ENCODE measurements around the gene TICRR. TPM values are rescaled to one million over a fixed set of nuclear protein-coding genes. Genes with fewer than 3 reads are reported as not detected.
A peak's percentile ranks its signal among the peaks of the same experiment; 100 is the strongest.

TICRR gene
- total and polyA plus RNA-seq, 2 of the 8 experiments (the other 6 are each of a cell fraction or from before 2014, with no cell fraction given): 13.1 to 34.8 TPM

DNA sequence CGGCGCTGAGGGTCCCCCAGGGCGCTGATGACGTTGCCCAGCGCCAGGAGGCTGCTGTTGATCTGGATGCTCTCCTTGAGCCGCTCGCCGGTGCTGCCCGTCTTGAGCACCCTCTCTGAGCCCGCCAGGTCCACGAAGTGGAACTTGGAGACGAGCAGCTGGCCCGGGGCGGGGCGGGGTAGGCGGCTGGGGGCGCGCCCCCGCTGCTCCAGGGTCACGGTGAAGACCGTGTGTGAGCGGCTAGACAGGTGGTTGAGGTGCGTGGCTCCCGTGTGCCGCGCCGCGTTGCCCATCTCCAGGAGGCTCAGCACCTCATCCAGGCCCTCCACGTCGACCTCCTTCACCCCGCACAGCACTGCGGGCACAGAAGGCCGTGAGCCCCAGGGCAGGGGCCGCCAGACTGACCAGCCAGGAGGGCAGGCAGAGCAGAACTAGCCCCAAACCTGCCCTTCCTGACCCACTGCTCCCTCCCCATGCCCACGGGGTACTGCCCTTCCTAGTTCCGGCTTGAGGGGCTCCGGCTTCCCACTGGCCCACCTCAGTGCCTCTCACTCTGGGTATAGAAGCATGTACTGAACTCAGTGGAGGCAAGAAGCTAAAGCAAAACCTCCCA lies 73.8 kb downstream of the TICRR start:
- no peak overlapping the region for H3K18ac ChIP-seq (ENCODE audit: extremely low read depth, low read length)
- DNase-seq (ENCODE audit: low read depth in 1 of 2, low spot score in 2 of 2) (peak in 1 of 2 experiments; percentile 40), FAIRE-seq (no peak)
- H2BK12ac ChIP-seq (ENCODE audit: low read depth, low read length): no peak overlapping the region
- H3K23ac ChIP-seq (ENCODE audit: insufficient read length): no peak overlapping the region
- no peak overlapping the region for H2BK5ac ChIP-seq (ENCODE audit: low read depth, low read length)
- no peak overlapping the region for H3K56ac ChIP-seq (replicated peaks; ENCODE audit: insufficient read length, low read depth, low read length)
- H3K4me2 ChIP-seq (ENCODE audit: insufficient read depth in 1 of 2, low read depth in 2 of 2, low read length in 2 of 2): no peak overlapping the region
- peak overlapping the region; percentile 85; the same call in 1 of the 2 replicates for H4K8ac ChIP-seq (ENCODE audit: extremely low read depth, insufficient read depth, low read length)
- no peak overlapping the region for H3K27ac ChIP-seq (ENCODE audit: low read depth, low read length)
- peaks cover 0 to 17% (median 9%) of the 10 kb centered on the region in 4 experiments; a peak in 4 of 8 replicates for H3K36me3 ChIP-seq (ENCODE audit: control insufficient read depth in 2 of 4, insufficient read depth in 4 of 4, low read length in 3 of 4)
- no peak overlapping the region for H2AK5ac ChIP-seq (ENCODE audit: low read depth, low read length)
- H2AFZ ChIP-seq (ENCODE audit: low read length): no peak overlapping the region
- H2BK120ac ChIP-seq (replicated peaks; ENCODE audit: low read depth, low read length): no peak overlapping the region
- no peak overlapping the region for H3K4ac ChIP-seq (replicated peaks; ENCODE audit: insufficient read length, low read depth, low read length)
- H4K91ac ChIP-seq (replicated peaks; ENCODE audit: insufficient read length, low read length): no peak overlapping the region
- H3K27me3 ChIP-seq (replicated peaks in 1 of 4; ENCODE audit: control insufficient read depth in 3 of 4, extremely low read depth in 1 of 4, insufficient read depth in 3 of 4, low read length in 3 of 4): no peaks in the 10 kb centered on the region
- H2BK20ac ChIP-seq (ENCODE audit: low read length): no peak overlapping the region
- no peak overlapping the region for H3K4me3 ChIP-seq (ENCODE audit: extremely low read depth in 1 of 4, insufficient read depth in 2 of 4, low read depth in 3 of 4, low read length in 4 of 4)
- peaks cover 0 to 7% of the 10 kb centered on the region in 2 experiments for H4K20me1 ChIP-seq (replicated peaks in 1 of 2; ENCODE audit: control insufficient read depth in 1 of 2, insufficient read depth in 2 of 2, low read length in 2 of 2)
- no peaks in the 10 kb centered on the region for H3K4me1 ChIP-seq (replicated peaks in 1 of 4; ENCODE audit: control insufficient read depth in 3 of 4, insufficient read depth in 4 of 4, low read length in 3 of 4)
- no peaks in the 10 kb centered on the region for H3K23me2 ChIP-seq (ENCODE audit: low read depth, low read length)
- no peak overlapping the region for H4K5ac ChIP-seq (ENCODE audit: insufficient read length, low read depth, low read length)
- H3K79me1 ChIP-seq (ENCODE audit: low read depth, low read length): peaks cover 8% of the 10 kb centered on the region; the same call in 1 of the 2 replicates
- H3K9ac ChIP-seq (replicated peaks in 1 of 4; ENCODE audit: extremely low read depth in 1 of 4, low read depth in 3 of 4, low read length in 3 of 4): no peak overlapping the region
- H3K14ac ChIP-seq (ENCODE audit: insufficient read length): no peak overlapping the region
- ChIA-PET CTCF (ENCODE audit: partially characterized antibody) (interaction anchor here (1.0 to 5.1 kb wide), 4 partner anchors 12 to 226 kb away, joined by 3 to 43 read pairs (median 3); no protein-coding TSS in a partner anchor), POLR2A (ENCODE audit: partially characterized antibody) (no interaction called here)
- TF ChIP-seq TCF12 (IDR thresholded peaks at IDR 0.05; ENCODE audit: low read depth, low read length): no peak
- no peak for TF ChIP-seq POLR2AphosphoS5 (IDR thresholded peaks at IDR 0.05; ENCODE audit: low read depth, low read length)
- no peak for TF ChIP-seq KDM5A (IDR thresholded peaks at IDR 0.05; ENCODE audit: low read length)
- TF ChIP-seq POU5F1 (IDR thresholded peaks at IDR 0.05; ENCODE audit: low read depth, low read length): no peak
- H3K9me3 ChIP-seq (ENCODE audit: insufficient read depth in 2 of 2, low read depth in 1 of 2, low read length in 1 of 2): no peaks in the 10 kb centered on the region
- no peak overlapping the region for H2BK15ac ChIP-seq (ENCODE audit: low read length)
- H3K79me2 ChIP-seq (ENCODE audit: control insufficient read depth in 1 of 2, insufficient read depth in 2 of 2, low read length in 2 of 2): peaks cover 0 to 8% of the 10 kb centered on the region in 2 experiments; a peak in 2 of 4 replicates
- WGBS, 2 experiments (ENCODE audit: extremely low coverage in 1 of 2, insufficient coverage in 1 of 2, insufficient read length in 1 of 2, insufficient replicate concordance in 2 of 2, low coverage in 1 of 2, low lambda C conversion rate in 2 of 2, missing lambda C conversion rate in 1 of 2): 87% methylated on average over 26 of the region's 37 CpGs; no CpG with 5 or more reads in 1 of the 2 experiments
